SH-SY5Y (cell line): ENCODE data around the gene FGF1.

Experiments
- GATA2 ChIP-seq: IDR thresholded peaks from 2 replicates; pipeline ENCODE4 v1.6.1; 2011; ENCODE audit warnings: mild to moderate bottlenecking, low read depth, low read length
- GATA3 ChIP-seq: IDR thresholded peaks from 2 replicates; pipeline ENCODE4 v1.6.1; 2011; ENCODE audit warnings: low read depth, mild to moderate bottlenecking, low read length, moderate library complexity

DNA sequence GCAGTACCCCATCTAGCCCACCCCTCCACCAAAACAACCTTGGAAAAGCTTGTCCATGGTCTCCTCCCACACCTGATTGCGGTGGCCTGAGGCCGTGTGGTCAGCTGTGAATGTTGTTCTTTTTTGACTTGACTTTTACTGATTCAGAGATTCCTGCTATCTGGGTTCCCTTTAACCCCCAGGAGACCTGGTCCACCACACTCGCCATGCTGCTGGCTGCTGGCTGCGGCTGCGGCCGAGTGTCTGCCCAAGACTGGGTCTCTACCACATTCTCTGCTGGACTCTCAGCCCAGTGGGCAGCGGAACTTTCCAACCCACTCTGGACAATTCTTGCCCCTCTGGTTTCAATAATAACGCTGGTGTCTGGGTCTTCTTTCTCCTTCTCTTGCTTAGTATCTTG, 28.4 kb downstream of the FGF1 start:
- TF ChIP-seq GATA2: no peak
- no peak for TF ChIP-seq GATA3
